Activated CD4-positive, alpha-beta memory T cell treated with anti-CD3 and anti-CD28 coated beads for 36 hours (primary cell): ENCODE measurements around the gene ASPN. TPM values are rescaled to one million over a fixed set of nuclear protein-coding genes. Genes with fewer than 3 reads are reported as not detected.
"Not testable (repeated sequence)": the region's sequence is repeated elsewhere in the genome, so short reads cannot be mapped to it uniquely, and the experiment has no call there.

Source experiments
- CTCF ChIA-PET: fragments of 350-600 bp; sonication (Branson Sonifier 250); formaldehyde crosslinking; loops from one replicate; lab custom pipeline; 2021; ENCODE audit warnings: antibody characterized with exemption, inconsistent platforms; lab: Charles Lee
- POLR2A ChIA-PET: fragments of 350-600 bp; sonication (Branson Sonifier 250); formaldehyde crosslinking; loops from one replicate; lab custom pipeline; 2021; ENCODE audit warnings: antibody characterized with exemption; lab: Charles Lee
- DNase-seq: peaks from one replicate; pipeline ENCODE4 v3.0.0-alpha.2; 2020
- H3K27ac Mint-ChIP-seq: one replicate; pipeline ENCODE4 v1.8.0; 2021; ENCODE audit warnings: mixed read lengths
- H3K27me3 Mint-ChIP-seq: one replicate; pipeline ENCODE4 v1.8.0; 2021; ENCODE audit warnings: mixed read lengths
- H3K36me3 Mint-ChIP-seq: one replicate; pipeline ENCODE4 v1.8.0; 2021; ENCODE audit warnings: mixed read lengths
- H3K4me1 Mint-ChIP-seq: one replicate; pipeline ENCODE4 v1.8.0; 2021; ENCODE audit warnings: low read depth, mixed read lengths
- H3K4me3 Mint-ChIP-seq: one replicate; pipeline ENCODE4 v1.8.0; 2021; ENCODE audit warnings: mild to moderate bottlenecking, mixed read lengths
- H3K9me3 Mint-ChIP-seq: one replicate; pipeline ENCODE4 v1.8.0; 2021; ENCODE audit warnings: mixed read lengths
- intact Hi-C: fragments of 100-400 bp; cut with micrococcal nuclease; formaldehyde crosslinking; loops from one replicate; pipeline ENCODE4 v1.15.1; 2023
- microRNA-seq: library from miRNA; unstranded; fragments of <30 nt; microRNA quantifications from one replicate; pipeline ENCODE4 v1.2.0, GENCODE V29; 2022; ENCODE audit warnings: borderline number of aligned reads, borderline microRNAs expressed, borderline replicate concordance
- total RNA-seq, 2 experiments: library from RNA; stranded (reverse); gene quantifications; one replicate each; pipeline ENCODE4 v1.2.3, GENCODE V29; 2021

Gene ASPN
- total RNA-seq, 2 experiments from 2014 or later = not detected

GRCh38 chr9:92424340-92424739 lies 58.0 kb downstream of the ASPN start, which contains the start of gene OMD:
Gene OMD (minus strand): TSS chr9:92424471. CDS start chr9:92417558, 6,913 bp downstream.
- ChIA-PET CTCF (no interaction called here), POLR2A (no interaction called here)
- H3K27ac Mint-ChIP-seq = no peak within 1 kb of the TSS
- H3K9me3 Mint-ChIP-seq = no peaks in the 10 kb centered on the region
- H3K27me3 Mint-ChIP-seq = no peaks in the 10 kb centered on the region
- intact Hi-C loops = no loop called here
- no peak for DNase-seq
- no peak within 1 kb of the TSS for H3K4me3 Mint-ChIP-seq
- H3K4me1 Mint-ChIP-seq = no peaks in the 10 kb centered on the region
- no peaks in the 10 kb centered on the region for H3K36me3 Mint-ChIP-seq

DNA sequence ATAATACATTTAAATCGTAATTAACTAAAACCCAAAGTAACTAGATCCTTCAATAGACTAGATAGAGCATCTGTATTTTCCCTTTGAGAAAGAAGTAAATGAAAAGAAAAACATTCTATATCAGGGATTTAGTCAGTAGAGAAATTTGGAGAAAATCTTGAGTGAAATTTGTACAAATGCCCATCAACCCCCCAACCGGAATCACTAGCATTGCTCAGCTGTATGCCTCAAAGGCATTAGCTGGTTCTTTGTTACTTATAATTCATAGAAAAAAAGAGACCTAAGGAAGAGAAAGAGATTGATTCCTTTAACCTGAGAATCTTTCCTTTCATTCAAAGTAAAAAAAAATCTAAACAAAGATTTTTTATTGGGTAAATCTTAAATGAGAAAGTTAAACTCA lies 58.7 kb downstream of the ASPN start:
- ChIA-PET POLR2A (no interaction called here), CTCF (no interaction called here)
- H3K9me3 Mint-ChIP-seq = no peaks in the 10 kb centered on the region
- intact Hi-C loops = no loop called here
- no peak overlapping the region for H3K4me3 Mint-ChIP-seq
- H3K36me3 Mint-ChIP-seq = no peaks in the 10 kb centered on the region
- DNase-seq = no peak
- no peaks in the 10 kb centered on the region for H3K27me3 Mint-ChIP-seq
- H3K27ac Mint-ChIP-seq = no peak overlapping the region
- no peaks in the 10 kb centered on the region for H3K4me1 Mint-ChIP-seq

- CTCF ChIA-PET = no interaction called here
Measured at GRCh38 chr9:92422611-92423338, 59.5 kb downstream of the ASPN start.

GRCh38 chr9:92414566-92414965 lies 67.7 kb downstream of the ASPN start:
- H3K4me1 Mint-ChIP-seq = no peaks in the 10 kb centered on the region
- ChIA-PET CTCF (interaction anchor here (0.6 kb wide), 1 partner anchor 19 kb away, joined by 4 read pairs; no protein-coding TSS in a partner anchor), POLR2A (no interaction called here)
- H3K4me3 Mint-ChIP-seq = no peak overlapping the region
- H3K27ac Mint-ChIP-seq = no peak overlapping the region
- H3K36me3 Mint-ChIP-seq = no peaks in the 10 kb centered on the region
- intact Hi-C loops = no loop called here
- no peak for DNase-seq
- H3K27me3 Mint-ChIP-seq = no peaks in the 10 kb centered on the region
- H3K9me3 Mint-ChIP-seq = no peaks in the 10 kb centered on the region

More at GRCh38 chr9:92422611-92423338, 59.5 kb downstream of the ASPN start:
- Mint-ChIP-seq H3K9me3 (no peaks in the 10 kb centered on the region), H3K4me1 (no peaks in the 10 kb centered on the region), H3K27ac (no peak overlapping the region), H3K4me3 (no peak overlapping the region), H3K36me3 (no peaks in the 10 kb centered on the region), H3K27me3 (no peaks in the 10 kb centered on the region)
- DNase-seq = no peak
- POLR2A ChIA-PET = no interaction called here
- intact Hi-C loops = no loop called here

- H3K36me3 Mint-ChIP-seq, CTCF ChIA-PET, H3K9me3 Mint-ChIP-seq, H3K4me3 Mint-ChIP-seq, intact Hi-C loops, H3K27ac Mint-ChIP-seq, H3K27me3 Mint-ChIP-seq, DNase-seq, POLR2A ChIA-PET: not testable (repeated sequence)
- peaks cover 11% of the 10 kb centered on the region for H3K4me1 Mint-ChIP-seq
Measured at GRCh38 chr9:92411157-92411556, 71.1 kb downstream of the ASPN start.

- CTCF ChIA-PET = interaction anchor here (0.6 kb wide), 1 partner anchor 682 kb away, joined by 3 read pairs; no protein-coding TSS in a partner anchor
- no peak overlapping the region for H3K4me3 Mint-ChIP-seq
- intact Hi-C loops = no loop called here
- POLR2A ChIA-PET = no interaction called here
- no peak for DNase-seq
- H3K36me3 Mint-ChIP-seq = no peaks in the 10 kb centered on the region
- H3K27ac Mint-ChIP-seq = no peak overlapping the region
- no peaks in the 10 kb centered on the region for H3K9me3 Mint-ChIP-seq
- no peaks in the 10 kb centered on the region for H3K27me3 Mint-ChIP-seq
- H3K4me1 Mint-ChIP-seq = peaks cover 22% of the 10 kb centered on the region
Measured at GRCh38 chr9:92408747-92409478, 73.4 kb downstream of the ASPN start.

DNA sequence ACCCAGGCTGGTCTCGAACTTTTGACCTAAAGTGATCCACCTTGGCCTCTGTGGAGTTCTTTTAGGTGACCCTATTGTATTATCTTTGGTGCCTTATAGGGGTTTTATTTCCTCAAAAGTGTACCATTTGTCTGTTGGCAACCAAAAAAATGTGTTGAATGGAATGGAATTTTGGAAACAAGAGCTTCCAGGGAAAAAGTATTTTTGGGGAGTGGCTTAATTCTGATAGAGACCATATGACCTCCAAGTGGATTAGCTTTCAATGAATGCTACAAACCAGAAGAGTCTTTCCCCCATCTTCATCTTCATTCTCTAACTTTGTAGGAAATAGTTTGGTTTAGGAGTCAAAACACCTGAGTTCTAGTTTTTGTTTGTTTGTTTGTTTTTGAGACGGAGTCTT lies 74.5 kb downstream of the ASPN start:
- DNase-seq = no peak
- Mint-ChIP-seq H3K9me3 (no peaks in the 10 kb centered on the region), H3K4me1 (peaks cover 22% of the 10 kb centered on the region), H3K27me3 (no peaks in the 10 kb centered on the region), H3K4me3 (no peak overlapping the region), H3K36me3 (no peaks in the 10 kb centered on the region), H3K27ac (no peak overlapping the region)
- intact Hi-C loops = no loop called here
- CTCF ChIA-PET = no interaction called here
- POLR2A ChIA-PET = no interaction called here

DNA sequence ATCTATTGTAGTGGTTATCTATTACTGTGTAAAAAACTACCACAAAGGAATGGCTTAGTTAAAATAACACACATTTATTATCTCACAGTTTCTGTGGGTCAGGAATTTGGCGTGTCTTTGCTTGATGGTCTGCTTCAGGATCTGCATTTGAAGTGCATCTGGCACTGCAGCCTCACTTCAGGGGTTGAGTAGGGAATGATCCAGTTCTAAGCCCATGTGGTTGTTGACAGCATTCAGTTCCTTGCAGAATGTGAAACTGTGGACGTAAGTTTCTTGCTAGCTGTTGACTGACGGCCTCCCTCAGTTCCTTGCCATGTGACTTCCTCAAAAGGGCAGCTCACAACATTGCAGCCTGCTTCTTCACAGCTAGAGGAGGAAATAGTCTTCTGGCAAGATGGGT lies 75.8 kb downstream of the ASPN start:
- Mint-ChIP-seq H3K4me1 (peaks cover 22% of the 10 kb centered on the region), H3K27ac (no peak overlapping the region), H3K27me3 (no peaks in the 10 kb centered on the region), H3K4me3 (no peak overlapping the region), H3K36me3 (no peaks in the 10 kb centered on the region), H3K9me3 (no peaks in the 10 kb centered on the region)
- DNase-seq = peak; percentile 26
- ChIA-PET POLR2A (interaction anchor here (1.4 kb wide), 1 partner anchor 81 kb away, joined by 4 read pairs; the partner anchor contains the start of gene CENPP), CTCF (no interaction called here)
- intact Hi-C loops = no loop called here

Small RNA genes lying within 50 kb of the gene (microRNA-seq; reads per million reads assigned to microRNA genes)
- gene MIR4670 = not detected

Other genes starting within 250 kb of the ASPN start
- 100 to 1,000 TPM; 212 to 222 TPM for gene IARS1, start 188.8 kb downstream of the ASPN start, total RNA-seq
- 10 to 100 TPM; 45.6 to 47.1 TPM for gene NOL8, start 157.2 kb downstream of the ASPN start, total RNA-seq
- 10 to 100 TPM; 21.8 to 23.5 TPM for gene CENPP, start 156.6 kb downstream of the ASPN start, total RNA-seq
- not detected for gene OGN, start 77.9 kb downstream of the ASPN start, total RNA-seq
- not detected for gene OMD, start 58.0 kb downstream of the ASPN start, total RNA-seq
- gene ECM2, start 53.5 kb upstream of the ASPN start, total RNA-seq = not detected
- 10 to 100 TPM; 10.8 to 11.0 TPM for gene IPPK, start 187.6 kb upstream of the ASPN start, total RNA-seq